Islet of Langerhans (tissue), 1 donor: ENCODE data around the gene PRDM16.

Source experiments
- FAIRE-seq: peaks from one replicate; lab custom pipeline; 2011; peaks lifted over from hg19 to GRCh38; lab: Jason Lieb, UNC

PRDM16 gene

GRCh38 chr1:3125078-3125477 lies 56.1 kb downstream of the PRDM16 start:
- no peak for FAIRE-seq

- FAIRE-seq = no peak
Measured at GRCh38 chr1:3125546-3126368, 56.8 kb downstream of the PRDM16 start.

DNA sequence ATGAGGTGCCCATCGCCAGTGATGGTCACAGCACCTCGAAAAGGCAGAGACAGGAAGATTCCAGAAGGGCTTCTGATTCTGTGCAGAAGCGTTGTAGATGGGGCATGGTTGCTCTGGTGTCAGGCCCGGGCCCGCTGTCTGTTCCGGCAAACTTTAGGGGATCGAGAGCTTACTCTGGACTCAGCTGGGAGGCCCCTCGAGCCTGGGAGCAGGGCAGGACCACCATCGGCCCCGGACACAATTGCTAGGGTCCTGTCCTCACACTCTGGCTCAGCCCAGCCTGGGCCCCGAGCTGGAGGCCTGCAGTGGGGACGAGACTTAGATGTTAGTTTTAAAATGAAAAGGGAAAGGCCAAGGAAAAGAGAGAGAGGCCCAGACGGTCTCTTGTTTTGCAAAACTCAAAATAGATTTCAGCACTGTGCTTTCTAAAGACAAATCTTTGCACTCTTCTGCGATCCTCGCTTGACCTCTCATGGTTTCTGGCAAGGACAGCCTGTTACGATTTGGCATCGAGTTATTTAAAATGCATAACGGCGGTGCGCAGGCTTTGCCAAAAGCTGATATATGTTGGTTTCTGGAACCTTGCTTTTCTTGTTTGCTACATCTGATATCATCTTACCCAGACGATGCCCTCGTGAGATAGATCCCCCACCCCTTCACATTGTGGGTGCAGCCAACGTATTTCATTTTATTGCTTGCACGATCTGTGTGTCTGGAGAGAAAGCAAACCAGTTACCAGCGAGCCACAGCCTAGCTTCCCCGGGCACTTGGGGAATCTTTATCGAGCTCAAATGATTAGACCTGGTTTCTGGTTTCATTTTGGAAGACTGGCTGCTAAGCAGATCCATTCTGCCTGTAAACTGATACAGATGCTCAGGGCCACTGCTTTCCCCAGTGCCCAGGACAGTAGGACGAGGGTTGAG lies 58.0 kb downstream of the PRDM16 start:
- FAIRE-seq = no peak

- no peak for FAIRE-seq
Measured at GRCh38 chr1:3127738-3128137, 58.7 kb downstream of the PRDM16 start.

GRCh38 chr1:3128431-3129132 lies 59.6 kb downstream of the PRDM16 start:
- FAIRE-seq = no peak

DNA sequence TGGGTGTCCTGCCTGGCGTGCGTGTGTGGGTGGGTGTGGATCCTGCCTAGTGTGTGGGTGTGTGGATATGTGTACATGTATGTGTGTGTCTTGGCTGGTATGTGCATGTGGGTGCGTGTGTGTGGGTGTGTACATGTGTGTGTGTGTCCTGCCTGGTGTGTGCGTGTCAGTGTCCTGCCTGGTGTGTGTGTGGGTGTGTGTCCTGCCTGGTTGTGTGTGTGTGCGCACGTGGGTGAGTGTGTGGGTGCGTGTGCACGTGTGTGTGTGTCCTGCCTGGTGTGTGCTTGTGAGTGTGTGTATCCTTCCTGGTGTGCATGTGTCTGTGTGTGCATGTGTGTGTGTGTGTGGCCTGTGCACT lies 60.1 kb downstream of the PRDM16 start:
- no peak for FAIRE-seq

DNA sequence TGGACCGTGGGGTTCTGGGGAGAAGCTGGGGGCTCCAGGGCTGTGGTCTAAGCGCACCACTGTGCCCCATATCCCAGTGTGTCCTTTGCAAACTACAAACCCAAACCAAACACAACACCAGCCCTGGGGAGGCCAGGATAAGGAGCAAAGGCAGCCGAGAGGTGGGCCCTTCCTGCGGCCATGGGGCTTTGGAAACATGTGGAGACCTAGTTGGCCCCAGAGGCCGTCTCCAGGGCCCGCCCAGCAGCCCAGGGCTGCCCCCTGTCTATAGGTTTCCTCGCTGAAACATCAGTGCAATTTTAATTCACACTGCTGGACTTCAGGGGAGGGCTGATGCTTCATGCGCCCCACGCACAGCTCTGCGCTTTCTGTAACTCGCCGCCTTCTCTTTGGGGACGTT lies 61.3 kb downstream of the PRDM16 start:
- FAIRE-seq = no peak

DNA sequence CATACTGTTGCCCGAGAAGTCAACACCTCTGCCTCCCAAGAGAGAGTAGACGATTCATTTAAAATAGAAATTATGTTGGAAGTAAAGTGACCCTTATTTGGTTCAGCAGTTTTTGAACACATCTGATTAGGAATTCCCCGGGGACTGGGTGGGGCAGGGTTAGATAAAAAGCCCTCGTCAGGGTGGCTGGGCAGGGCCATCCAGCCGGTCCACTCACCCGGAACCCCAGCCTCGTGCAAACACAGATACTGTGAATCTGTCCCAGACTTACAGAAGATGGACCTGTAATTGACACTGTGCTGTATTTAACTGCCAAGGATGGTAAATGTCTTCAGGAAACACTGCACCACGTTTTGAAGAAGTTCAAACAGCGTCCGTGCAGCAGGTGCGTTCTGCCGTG lies 63.7 kb downstream of the PRDM16 start:
- no peak for FAIRE-seq

DNA sequence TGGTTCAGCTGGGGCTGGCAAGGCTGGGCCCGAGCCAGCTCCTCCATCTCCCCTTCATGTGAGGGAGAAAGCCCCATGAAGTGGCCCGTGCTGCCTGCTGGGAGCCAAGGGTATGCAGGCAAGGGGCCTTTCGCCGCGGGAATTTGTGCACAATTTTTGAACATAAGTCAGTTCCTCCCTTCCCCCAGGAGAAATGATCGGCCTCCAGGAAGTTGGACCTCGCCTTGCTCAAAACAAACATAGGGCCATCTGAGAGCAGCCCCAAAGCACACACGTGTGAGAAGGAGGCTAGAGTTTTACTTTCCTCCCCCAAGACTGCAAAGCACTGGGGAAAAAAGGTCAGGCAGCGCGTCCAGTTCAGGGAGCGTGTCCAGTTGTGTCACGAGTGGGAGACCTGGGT lies 64.7 kb downstream of the PRDM16 start:
- no peak for FAIRE-seq

GRCh38 chr1:3134381-3135072 lies 65.5 kb downstream of the PRDM16 start:
- no peak for FAIRE-seq

GRCh38 chr1:3135073-3135702 lies 66.2 kb downstream of the PRDM16 start:
- no peak for FAIRE-seq

- FAIRE-seq = no peak
Measured at GRCh38 chr1:3135744-3136455, 66.9 kb downstream of the PRDM16 start.

GRCh38 chr1:3136532-3136931 lies 67.5 kb downstream of the PRDM16 start:
- no peak for FAIRE-seq

DNA sequence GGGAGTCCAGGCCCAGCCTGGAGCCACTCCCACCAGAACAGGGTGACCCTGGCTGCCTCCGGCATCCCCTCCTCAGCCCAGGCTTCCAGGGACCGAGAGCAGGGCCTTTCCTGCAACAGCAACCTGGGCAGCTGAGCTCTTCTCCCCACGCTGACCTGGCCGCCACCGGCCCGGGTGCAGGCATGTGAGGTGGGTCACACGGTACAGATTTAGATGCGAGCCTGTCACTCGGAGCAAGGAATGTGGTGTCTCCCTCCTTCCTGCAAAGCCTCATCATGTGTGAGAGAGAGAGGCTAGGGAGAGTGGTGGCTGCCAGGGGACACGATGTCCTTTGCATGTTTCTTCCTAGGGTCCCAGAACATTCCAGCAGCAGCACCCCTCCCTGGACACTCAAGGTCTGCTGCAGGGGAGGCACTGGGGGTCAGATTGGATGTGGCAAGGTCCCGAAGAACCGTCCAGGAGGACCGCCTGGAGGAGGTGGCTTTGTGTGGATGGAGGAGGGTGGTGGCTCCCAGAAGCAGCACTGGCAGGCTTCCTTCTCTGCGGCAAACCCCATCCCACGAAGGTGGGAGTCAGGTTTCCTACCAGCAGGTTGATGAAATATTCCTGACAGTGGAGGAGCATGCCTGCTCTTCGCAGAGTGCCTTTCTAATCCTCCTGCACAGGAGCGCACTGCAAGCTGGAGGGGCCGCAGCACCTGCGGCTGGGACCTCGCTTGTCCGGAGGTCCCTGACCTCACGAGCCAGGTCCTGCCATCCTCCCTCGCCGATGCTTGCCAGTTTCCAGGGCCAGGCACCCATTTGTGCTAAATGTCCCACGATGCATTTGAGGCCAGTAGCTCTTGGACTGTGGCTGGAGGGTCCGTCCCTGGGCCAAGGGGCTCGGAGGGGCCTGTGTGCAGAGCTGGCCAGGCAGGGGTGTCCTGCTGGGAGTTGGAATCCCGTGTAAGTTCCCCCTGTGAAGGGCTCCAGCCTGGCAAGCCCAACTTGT lies 68.4 kb downstream of the PRDM16 start:
- FAIRE-seq = no peak

- FAIRE-seq = no peak
Measured at GRCh38 chr1:3138623-3139151, 69.7 kb downstream of the PRDM16 start.

GRCh38 chr1:3139451-3139852 lies 70.4 kb downstream of the PRDM16 start:
- FAIRE-seq = no peak

DNA sequence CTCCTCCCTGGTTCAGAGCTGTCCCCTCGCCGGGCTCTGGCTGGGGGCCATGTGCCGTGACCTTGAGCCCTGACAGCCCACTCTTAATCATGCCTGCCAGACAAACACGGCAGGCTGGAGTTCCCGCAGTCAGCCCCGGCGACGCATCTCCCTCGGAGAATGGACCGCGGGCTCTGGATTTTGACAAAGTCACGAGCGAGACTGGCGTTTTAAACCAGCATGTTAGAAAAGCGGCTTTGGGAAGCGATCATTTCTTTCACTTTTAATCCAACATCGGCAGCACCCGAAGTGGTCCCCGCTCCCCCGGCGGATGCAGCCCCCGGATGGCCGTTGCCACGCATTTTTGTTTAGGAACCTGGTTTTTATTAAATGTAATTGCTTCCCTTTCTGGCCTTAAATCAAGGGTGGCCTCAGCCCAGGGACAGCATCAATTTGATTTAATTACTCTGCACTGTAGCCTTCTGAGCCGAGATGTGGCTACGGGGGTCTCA lies 70.9 kb downstream of the PRDM16 start:
- FAIRE-seq = no peak

GRCh38 chr1:3140437-3140836 lies 71.4 kb downstream of the PRDM16 start:
- no peak for FAIRE-seq

GRCh38 chr1:3141129-3141528 lies 72.1 kb downstream of the PRDM16 start:
- FAIRE-seq = no peak
